HG02981 (cell line): ENCODE results near the gene AMZ1.
"Not testable (repeated sequence)": the region's sequence is repeated elsewhere in the genome, so short reads cannot be mapped to it uniquely, and the experiment has no call there.

ENCODE experiments used
- ATAC-seq: cut with Tn5 transposase; IDR thresholded peaks from one replicate; pipeline ENCODE4 v1.9.1; 2021; ENCODE audit warnings: mild to moderate bottlenecking, moderate library complexity; ENCODE audit not compliant: unreplicated experiment

AMZ1 gene

GRCh38 chr7:2737771-2738540 lies 50.0 kb downstream of the AMZ1 start:
- ATAC-seq: no peak

GRCh38 chr7:2738766-2739549 lies 51.0 kb downstream of the AMZ1 start:
- no peak for ATAC-seq

GRCh38 chr7:2743523-2744185 lies 55.7 kb downstream of the AMZ1 start:
- not testable (repeated sequence) for ATAC-seq

GRCh38 chr7:2748684-2749083 lies 60.7 kb downstream of the AMZ1 start:
- not testable (repeated sequence) for ATAC-seq

- ATAC-seq: no peak
Measured at GRCh38 chr7:2750004-2750407, 62.0 kb downstream of the AMZ1 start.

GRCh38 chr7:2751086-2751485 lies 63.1 kb downstream of the AMZ1 start:
- no peak for ATAC-seq

GRCh38 chr7:2753148-2753547 lies 65.1 kb downstream of the AMZ1 start:
- ATAC-seq: no peak

GRCh38 chr7:2754086-2754485 lies 66.1 kb downstream of the AMZ1 start:
- no peak for ATAC-seq

- ATAC-seq: no peak
Measured at GRCh38 chr7:2754912-2755311, 66.9 kb downstream of the AMZ1 start.

- ATAC-seq: no peak
Measured at GRCh38 chr7:2755531-2755930, 67.5 kb downstream of the AMZ1 start.

GRCh38 chr7:2757361-2757903 lies 69.4 kb downstream of the AMZ1 start:
- no peak for ATAC-seq

GRCh38 chr7:2757904-2758672 lies 70.1 kb downstream of the AMZ1 start:
- peak; percentile 74 for ATAC-seq

- no peak for ATAC-seq
Measured at GRCh38 chr7:2758673-2759616, 70.9 kb downstream of the AMZ1 start.

GRCh38 chr7:2759736-2760097 lies 71.7 kb downstream of the AMZ1 start:
- no peak for ATAC-seq

- ATAC-seq: no peak
Measured at GRCh38 chr7:2760098-2760889, 72.3 kb downstream of the AMZ1 start.

GRCh38 chr7:2761131-2761624 lies 73.2 kb downstream of the AMZ1 start:
- ATAC-seq: no peak

GRCh38 chr7:2761801-2762497 lies 73.9 kb downstream of the AMZ1 start:
- ATAC-seq: no peak

- ATAC-seq: no peak
Measured at GRCh38 chr7:2763597-2763996, 75.6 kb downstream of the AMZ1 start.
